ENCODE results near the gene DIDO1. TPM values are rescaled to one million over a fixed set of nuclear protein-coding genes. Genes with fewer than 3 reads are reported as not detected.
A peak's percentile ranks its signal among the peaks of the same experiment; 100 is the strongest.

DIDO1 gene
- total RNA-seq, 1 donor from 2014 or later: 71.2 TPM

DNA sequence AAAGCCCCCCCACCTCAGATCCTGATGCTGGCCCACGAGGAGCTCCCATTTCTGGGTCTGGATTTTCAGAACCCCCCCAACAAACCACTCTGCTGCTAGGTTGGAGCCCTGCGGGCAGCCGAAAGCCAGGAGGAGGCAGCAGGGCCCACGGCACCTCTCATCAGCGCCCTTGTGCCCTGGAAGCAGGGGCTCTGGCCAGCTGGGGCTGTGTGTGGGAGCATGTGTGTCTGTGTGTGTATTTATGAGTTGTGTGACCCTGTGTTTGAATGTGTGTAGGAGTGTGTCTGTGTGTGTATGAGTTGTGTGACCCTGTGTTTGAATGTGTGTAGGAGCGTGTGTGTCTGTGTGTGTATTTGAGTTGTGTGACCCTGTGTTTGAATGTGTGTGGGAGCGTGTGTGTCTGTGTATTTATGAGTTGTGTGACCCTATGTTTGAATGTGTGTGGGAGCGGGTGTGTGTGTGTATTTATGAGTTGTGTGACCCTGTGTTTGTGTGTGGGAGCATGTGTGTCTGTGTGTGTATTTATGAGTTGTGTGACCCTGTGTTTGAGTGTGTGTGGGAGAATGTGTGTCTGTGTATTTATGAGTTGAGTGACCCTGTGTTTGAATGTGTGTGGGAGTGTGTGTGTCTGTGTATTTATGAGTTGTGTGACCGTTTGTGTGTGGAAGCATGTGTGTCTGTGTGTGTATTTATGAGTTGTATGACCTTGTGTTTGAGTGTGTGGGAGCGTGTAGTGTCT lies 45.1 kb upstream of the DIDO1 start:
- no peak for DNase-seq (ENCODE audit: low spot score, unreplicated experiment)
- Mint-ChIP-seq H3K27ac (peak overlapping the region; percentile 25), H3K4me1 (ENCODE audit: low read depth) (peaks cover 1% of the 10 kb centered on the region), H3K9me3 (ENCODE audit: low read depth) (no peaks in the 10 kb centered on the region), H3K36me3 (ENCODE audit: insufficient read depth) (no peaks in the 10 kb centered on the region), H3K4me3 (ENCODE audit: low read depth) (no peak overlapping the region), H3K27me3 (peaks cover 52% of the 10 kb centered on the region)
- TF ChIP-seq, protein P1, sequence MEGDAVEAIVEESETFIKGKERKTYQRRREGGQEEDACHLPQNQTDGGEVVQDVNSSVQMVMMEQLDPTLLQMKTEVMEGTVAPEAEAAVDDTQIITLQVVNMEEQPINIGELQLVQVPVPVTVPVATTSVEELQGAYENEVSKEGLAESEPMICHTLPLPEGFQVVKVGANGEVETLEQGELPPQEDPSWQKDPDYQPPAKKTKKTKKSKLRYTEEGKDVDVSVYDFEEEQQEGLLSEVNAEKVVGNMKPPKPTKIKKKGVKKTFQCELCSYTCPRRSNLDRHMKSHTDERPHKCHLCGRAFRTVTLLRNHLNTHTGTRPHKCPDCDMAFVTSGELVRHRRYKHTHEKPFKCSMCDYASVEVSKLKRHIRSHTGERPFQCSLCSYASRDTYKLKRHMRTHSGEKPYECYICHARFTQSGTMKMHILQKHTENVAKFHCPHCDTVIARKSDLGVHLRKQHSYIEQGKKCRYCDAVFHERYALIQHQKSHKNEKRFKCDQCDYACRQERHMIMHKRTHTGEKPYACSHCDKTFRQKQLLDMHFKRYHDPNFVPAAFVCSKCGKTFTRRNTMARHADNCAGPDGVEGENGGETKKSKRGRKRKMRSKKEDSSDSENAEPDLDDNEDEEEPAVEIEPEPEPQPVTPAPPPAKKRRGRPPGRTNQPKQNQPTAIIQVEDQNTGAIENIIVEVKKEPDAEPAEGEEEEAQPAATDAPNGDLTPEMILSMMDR (IDR thresholded peaks at IDR 0.05; ENCODE audit: unreplicated experiment): no peak

DNA sequence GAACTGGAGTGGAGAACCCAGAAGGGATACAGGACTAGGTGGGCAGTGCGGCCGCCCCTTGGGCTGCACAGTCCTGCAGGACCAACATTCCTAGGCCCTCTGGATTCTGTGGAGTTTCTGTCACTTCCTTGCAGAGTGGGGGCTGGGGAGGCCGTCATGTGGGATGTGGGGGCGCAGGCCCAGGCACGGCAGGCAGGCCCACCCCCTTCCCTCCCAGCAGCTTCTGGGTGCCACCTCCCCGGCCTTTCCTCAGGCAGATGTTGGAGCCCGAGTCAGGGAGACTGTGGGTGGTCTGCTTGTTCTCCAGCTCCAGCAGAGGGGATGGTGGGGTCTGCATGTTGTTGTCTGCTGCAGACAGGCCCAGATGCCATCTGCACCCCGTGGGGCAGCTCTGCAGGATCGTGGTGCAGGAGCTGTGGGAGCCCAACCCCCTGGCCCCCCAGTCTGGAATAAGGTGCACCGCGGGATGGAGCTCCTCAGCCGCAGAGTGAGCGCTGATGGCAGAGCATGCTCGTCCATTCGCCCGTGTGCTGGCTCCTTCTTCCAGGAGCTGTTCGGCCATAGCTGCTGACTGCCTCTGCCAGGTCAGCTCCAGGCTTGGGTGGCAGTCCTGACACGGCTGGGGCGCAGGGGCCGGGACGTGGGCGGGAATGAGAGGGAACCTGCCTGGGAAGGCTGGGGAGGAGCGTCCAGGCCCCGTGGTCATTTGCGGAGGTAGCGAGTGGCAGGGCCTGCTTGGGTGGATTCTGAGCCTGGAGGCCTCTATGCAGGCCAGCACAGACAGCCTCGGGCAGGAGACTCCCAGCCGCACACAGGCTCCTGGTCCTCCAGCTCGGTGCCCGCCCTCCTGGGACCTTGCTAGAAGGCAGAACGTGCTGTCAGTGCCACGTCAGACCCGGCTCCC lies 44.3 kb upstream of the DIDO1 start:
- Mint-ChIP-seq H3K4me1 (ENCODE audit: low read depth) (peaks cover 1% of the 10 kb centered on the region), H3K9me3 (ENCODE audit: low read depth) (no peaks in the 10 kb centered on the region), H3K4me3 (ENCODE audit: low read depth) (no peak overlapping the region), H3K36me3 (ENCODE audit: insufficient read depth) (no peaks in the 10 kb centered on the region), H3K27me3 (peaks cover 45% of the 10 kb centered on the region), H3K27ac (no peak overlapping the region)
- TF ChIP-seq, protein P1 (IDR thresholded peaks at IDR 0.05; ENCODE audit: unreplicated experiment): no peak
- DNase-seq (ENCODE audit: low spot score, unreplicated experiment): no peak

GRCh38 chr20:62969939-62970306 lies 43.6 kb upstream of the DIDO1 start:
- Mint-ChIP-seq H3K27ac (no peak overlapping the region), H3K36me3 (ENCODE audit: insufficient read depth) (no peaks in the 10 kb centered on the region)

DNA sequence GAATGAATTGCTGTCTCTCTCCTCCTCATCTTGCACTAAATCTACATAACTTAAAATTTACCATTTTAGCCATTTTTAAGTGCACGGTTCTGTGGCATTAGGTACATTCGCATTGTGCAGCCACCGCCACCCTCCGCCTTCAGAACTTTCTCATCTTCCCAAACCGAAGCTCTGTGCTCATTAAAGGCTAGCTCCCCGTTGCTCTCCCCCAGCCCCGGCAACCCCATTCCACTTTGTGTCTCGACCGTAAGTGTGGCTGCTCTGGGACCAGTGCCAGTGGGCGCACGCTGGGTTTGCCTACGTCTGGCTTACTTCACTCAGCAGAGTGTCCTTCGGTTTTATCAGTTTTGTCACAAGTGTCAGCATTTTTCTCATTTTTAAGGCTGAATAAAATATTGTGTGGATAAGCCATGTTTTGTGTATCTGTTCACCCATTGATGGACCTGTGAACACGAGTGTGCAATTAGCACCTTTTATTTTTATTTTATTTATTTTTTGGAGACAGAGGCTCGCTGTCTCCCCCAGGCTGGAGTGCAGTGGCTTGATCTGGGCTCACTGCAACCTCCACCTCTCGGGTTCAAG lies 43.0 kb upstream of the DIDO1 start:
- Mint-ChIP-seq H3K9me3 (ENCODE audit: low read depth) (no peaks in the 10 kb centered on the region), H3K27me3 (peaks cover 35% of the 10 kb centered on the region), H3K4me1 (ENCODE audit: low read depth) (peaks cover 1% of the 10 kb centered on the region), H3K36me3 (ENCODE audit: insufficient read depth) (no peaks in the 10 kb centered on the region), H3K27ac (no peak overlapping the region), H3K4me3 (ENCODE audit: low read depth) (no peak overlapping the region)
- no peak for DNase-seq (ENCODE audit: low spot score, unreplicated experiment)
- TF ChIP-seq, protein P1 (IDR thresholded peaks at IDR 0.05; ENCODE audit: unreplicated experiment): no peak

More at GRCh38 chr20:62969939-62970306, 43.6 kb upstream of the DIDO1 start:
- no peak for DNase-seq (ENCODE audit: low spot score, unreplicated experiment)
- no peaks in the 10 kb centered on the region for H3K9me3 Mint-ChIP-seq (ENCODE audit: low read depth)
- no peak overlapping the region for H3K4me3 Mint-ChIP-seq (ENCODE audit: low read depth)
- TF ChIP-seq, protein P1 (IDR thresholded peaks at IDR 0.05; ENCODE audit: unreplicated experiment): no peak
- peaks cover 41% of the 10 kb centered on the region for H3K27me3 Mint-ChIP-seq
- peaks cover 1% of the 10 kb centered on the region for H3K4me1 Mint-ChIP-seq (ENCODE audit: low read depth)

All from progenitor cell of endocrine pancreas (in vitro differentiated cells).